Neutrophil (primary cell): ENCODE results near the gene RAP1GAP2.
"Not testable (repeated sequence)": the region's sequence is repeated elsewhere in the genome, so short reads cannot be mapped to it uniquely, and the experiment has no call there.

Experiments used
- H3K27ac ChIP-seq: fragments of 200-600 bp; sonication (generic); 2 replicates; pipeline ENCODE4 v1.5.1; 2016; ENCODE audit warnings: mild to moderate bottlenecking, moderate library complexity
- H3K27me3 ChIP-seq: fragments of 200-600 bp; sonication (generic); 2 replicates; pipeline ENCODE4 v1.6.0; 2016; ENCODE audit warnings: mild to moderate bottlenecking
- H3K36me3 ChIP-seq: fragments of 200-600 bp; sonication (generic); 2 replicates; pipeline ENCODE4 v1.5.1; 2017
- H3K4me1 ChIP-seq, 2 experiments: fragments of 200-600 bp in 1 of 2; sonication (generic) in 1 of 2; 1 replicate in 1 of 2; 2 replicates in 1 of 2; pipeline versions ENCODE4 v1.5.1 to v1.6.1; 2013 to 2016; ENCODE audit warnings: low read depth in 1 of 2, low read length in 1 of 2, mild to moderate bottlenecking in 1 of 2, moderate library complexity in 1 of 2; ENCODE audit not compliant: control insufficient read depth in 1 of 2, insufficient read depth in 1 of 2
- H3K4me3 ChIP-seq, 2 experiments: fragments of 200-600 bp in 1 of 2; sonication (generic) in 1 of 2; 1 replicate in 1 of 2; 2 replicates in 1 of 2; pipeline ENCODE4 v1.5.1; 2013 to 2016; ENCODE audit warnings: low read depth in 1 of 2, low read length in 1 of 2, mild to moderate bottlenecking in 1 of 2, moderate library complexity in 1 of 2
- H3K9me3 ChIP-seq: fragments of 200-600 bp; sonication (generic); 2 replicates; pipeline ENCODE4 v1.5.1; 2016
- CTCF ChIP-seq: fragments of 200-600 bp; sonication (generic); IDR thresholded peaks from 2 replicates; pipeline ENCODE4 v1.5.1; 2016; ENCODE audit warnings: antibody characterized with exemption

The RAP1GAP2 gene

GRCh38 chr17:2782055-2782454, 14.2 kb upstream of the RAP1GAP2 start:
- H3K27ac ChIP-seq: no peak overlapping the region
- peaks cover 7 to 13% of the 10 kb centered on the region in 2 experiments for H3K4me1 ChIP-seq
- no peaks in the 10 kb centered on the region for H3K36me3 ChIP-seq
- H3K9me3 ChIP-seq: no peaks in the 10 kb centered on the region
- TF ChIP-seq CTCF: no peak
- peaks cover 40% of the 10 kb centered on the region for H3K27me3 ChIP-seq
- H3K4me3 ChIP-seq: no peak overlapping the region

DNA sequence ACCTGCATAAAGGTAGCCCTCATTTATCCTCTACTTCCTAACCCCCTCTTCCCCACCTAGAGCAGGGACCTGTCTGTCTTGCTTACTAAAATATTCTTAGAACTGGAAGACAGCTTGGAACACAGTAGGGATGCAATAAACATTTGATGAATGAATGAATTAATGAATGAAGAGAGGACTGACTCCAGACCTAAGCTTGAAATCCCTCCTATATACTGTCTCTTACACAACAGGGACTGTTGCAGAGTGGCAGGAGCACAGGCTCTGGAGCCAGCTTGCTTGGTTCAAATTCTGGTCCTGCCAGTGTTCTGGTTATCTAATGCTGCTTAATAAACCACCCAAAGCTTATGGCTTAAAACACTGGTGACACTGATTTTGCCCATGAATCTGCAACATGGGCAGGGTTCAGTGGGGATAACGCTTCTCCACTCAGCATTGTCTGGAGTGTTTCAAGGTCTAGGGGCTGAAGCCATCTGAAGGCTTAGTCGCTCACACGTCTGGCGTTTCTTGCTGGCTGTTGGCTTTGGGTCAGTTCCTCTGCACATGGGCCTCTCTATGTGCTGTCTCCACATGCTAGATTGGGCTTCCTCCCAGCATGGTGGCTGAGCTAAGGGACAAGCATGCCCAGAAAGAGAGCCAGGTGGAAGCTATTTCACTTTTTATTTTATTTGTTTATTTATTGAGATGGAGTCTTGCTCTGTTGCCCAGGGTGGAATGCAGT, 12.8 kb upstream of the RAP1GAP2 start:
- Histone ChIP-seq H3K4me3 (no peak overlapping the region), H3K27me3 (peaks cover 25% of the 10 kb centered on the region), H3K4me1 (peaks cover 9 to 13% of the 10 kb centered on the region in 2 experiments), H3K9me3 (no peaks in the 10 kb centered on the region), H3K36me3 (no peaks in the 10 kb centered on the region), H3K27ac (no peak overlapping the region)
- no peak for TF ChIP-seq CTCF

- H3K4me3 ChIP-seq: no peak overlapping the region
- no peaks in the 10 kb centered on the region for H3K36me3 ChIP-seq
- peaks cover 16% of the 10 kb centered on the region in 2 experiments for H3K4me1 ChIP-seq
- no peak for TF ChIP-seq CTCF
- no peaks in the 10 kb centered on the region for H3K9me3 ChIP-seq
- no peak overlapping the region for H3K27ac ChIP-seq
- peaks cover 11% of the 10 kb centered on the region for H3K27me3 ChIP-seq
These were observed 11.4 kb upstream of the RAP1GAP2 start for GRCh38 chr17:2784864-2785263.

- H3K27me3 ChIP-seq, H3K9me3 ChIP-seq, H3K36me3 ChIP-seq, H3K4me3 ChIP-seq, H3K27ac ChIP-seq: not testable (repeated sequence)
- peaks cover 21% of the 10 kb centered on the region in 2 experiments for H3K4me1 ChIP-seq
These were observed 10.9 kb upstream of the RAP1GAP2 start for GRCh38 chr17:2785376-2785775.

DNA sequence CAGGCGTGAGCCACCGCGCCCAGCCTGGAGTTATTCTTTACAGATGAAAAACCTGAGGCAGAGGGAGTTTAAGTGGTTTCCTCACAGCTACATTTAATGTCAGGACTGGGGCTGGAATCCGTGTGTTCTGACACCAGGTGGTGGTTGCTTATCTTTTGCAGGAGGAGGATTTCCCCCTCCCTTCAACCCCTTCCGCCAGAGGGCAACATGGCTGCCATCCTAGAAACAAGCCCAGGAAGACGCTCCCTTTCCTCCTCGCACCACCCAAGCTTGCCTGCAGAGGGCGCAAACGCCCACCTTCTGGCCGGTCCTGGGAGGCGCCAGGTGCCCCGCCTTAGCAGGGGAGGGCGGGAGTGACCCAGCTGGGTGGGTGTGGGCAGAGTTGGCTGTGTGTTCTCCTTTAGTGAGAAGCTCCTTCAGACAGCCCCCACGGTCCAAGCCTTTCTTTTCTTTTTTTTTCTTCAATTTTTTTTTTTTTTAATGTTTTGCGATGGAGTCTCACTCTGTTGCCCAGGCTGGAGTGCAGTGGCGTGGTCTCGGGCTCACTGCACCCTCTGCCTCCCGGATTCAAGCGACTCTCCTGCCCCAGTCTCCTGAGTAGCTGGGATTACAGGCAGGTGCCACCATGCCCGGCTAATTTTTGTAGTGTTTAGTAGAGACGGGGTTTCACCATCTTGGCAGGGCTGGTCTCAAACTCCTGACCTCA, 9.9 kb upstream of the RAP1GAP2 start:
- no peaks in the 10 kb centered on the region for H3K27me3 ChIP-seq
- H3K4me3 ChIP-seq: peak overlapping the region in 1 of 2 experiments; percentile 58
- H3K27ac ChIP-seq: peak overlapping the region; percentile 60
- peak; percentile 100 for TF ChIP-seq CTCF
- H3K9me3 ChIP-seq: no peaks in the 10 kb centered on the region
- H3K4me1 ChIP-seq: peaks cover 30% of the 10 kb centered on the region in 2 experiments
- no peaks in the 10 kb centered on the region for H3K36me3 ChIP-seq

GRCh38 chr17:2789700-2790099, 6.5 kb upstream of the RAP1GAP2 start:
- H3K27me3 ChIP-seq: no peaks in the 10 kb centered on the region
- H3K4me1 ChIP-seq: peaks cover 62 to 63% of the 10 kb centered on the region in 2 experiments
- no peaks in the 10 kb centered on the region for H3K9me3 ChIP-seq
- H3K27ac ChIP-seq: peak overlapping the region; percentile 99
- H3K36me3 ChIP-seq: no peaks in the 10 kb centered on the region
- no peak for TF ChIP-seq CTCF
- H3K4me3 ChIP-seq: no peak overlapping the region
